Stimulated activated CD4-positive, alpha-beta T cell treated with anti-CD3 and anti-CD28 coated beads, TNF-alpha, amount 100 ng/mL, for 4 hours (primary cell): Measurements from ENCODE around the gene PADI3.

ENCODE experiments used
- DNase-seq, 3 experiments: peaks; one replicate each; pipeline ENCODE4 v3.0.0-alpha.2; 2020; ENCODE audit warnings: low read depth in 3 of 3

Gene PADI3

DNA sequence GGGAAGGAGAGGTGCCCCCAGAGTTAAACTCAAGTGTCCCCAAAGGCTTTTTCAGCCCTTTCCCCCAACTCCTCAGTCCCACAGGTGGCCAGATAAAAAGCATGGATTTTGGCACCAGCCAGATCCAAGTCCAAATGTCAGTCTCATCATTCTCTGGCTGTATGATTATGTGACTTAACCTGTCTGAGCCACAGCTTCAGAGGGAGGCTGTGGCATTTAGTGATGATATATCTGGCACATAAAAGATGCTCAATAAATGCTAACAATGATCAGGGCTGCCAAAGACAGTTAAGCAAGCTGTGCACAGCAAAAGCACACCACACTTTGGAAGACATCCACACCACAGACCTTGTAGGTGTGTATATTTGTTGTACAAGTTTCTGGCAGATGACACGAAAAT, 5.6 kb upstream of the PADI3 start:
- DNase-seq: no peak

DNA sequence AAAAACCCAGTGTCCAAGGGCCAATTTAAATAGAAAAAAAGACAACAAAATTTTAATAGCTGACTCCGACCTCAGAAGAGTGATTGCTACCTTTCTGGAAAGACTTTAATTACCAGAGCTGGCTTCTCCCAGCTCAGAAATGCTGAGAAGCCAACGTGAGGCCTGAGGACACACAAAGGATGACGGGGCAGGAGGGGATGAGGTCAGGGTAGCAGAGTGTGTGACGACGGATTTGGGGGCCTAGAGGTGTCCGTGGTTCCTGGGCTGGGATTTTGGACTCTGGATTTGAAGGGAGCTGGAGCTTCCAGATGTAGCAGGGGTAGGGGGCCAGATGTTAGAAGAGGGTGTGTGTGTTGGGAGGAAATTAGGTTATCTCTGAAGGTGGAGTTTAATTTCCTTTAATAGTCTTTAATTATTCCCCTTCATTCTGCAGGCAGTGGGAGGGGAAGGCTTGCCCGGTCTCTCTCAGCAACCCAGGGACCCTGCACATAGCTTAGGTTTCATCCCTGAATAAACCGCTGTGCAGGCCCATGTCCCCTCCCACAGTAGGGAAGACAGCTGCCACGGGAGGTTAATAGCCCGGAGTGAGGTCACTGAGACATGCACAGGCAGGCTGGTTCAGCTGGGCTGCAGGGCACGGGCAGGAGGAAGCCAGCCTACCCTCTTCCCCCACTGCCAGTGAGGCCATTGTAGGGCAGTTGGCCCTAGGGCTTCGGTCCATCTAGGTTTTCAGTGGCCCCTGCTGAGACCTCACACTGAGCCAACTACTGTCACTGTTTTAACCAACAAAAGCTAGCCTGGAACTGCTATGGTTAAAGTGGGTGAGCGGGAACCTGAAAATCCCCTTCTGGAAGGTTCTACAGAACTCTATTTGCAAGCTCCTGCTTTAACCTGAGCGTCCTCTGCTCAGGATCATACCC, 3.8 kb upstream of the PADI3 start:
- no peak for DNase-seq

DNA sequence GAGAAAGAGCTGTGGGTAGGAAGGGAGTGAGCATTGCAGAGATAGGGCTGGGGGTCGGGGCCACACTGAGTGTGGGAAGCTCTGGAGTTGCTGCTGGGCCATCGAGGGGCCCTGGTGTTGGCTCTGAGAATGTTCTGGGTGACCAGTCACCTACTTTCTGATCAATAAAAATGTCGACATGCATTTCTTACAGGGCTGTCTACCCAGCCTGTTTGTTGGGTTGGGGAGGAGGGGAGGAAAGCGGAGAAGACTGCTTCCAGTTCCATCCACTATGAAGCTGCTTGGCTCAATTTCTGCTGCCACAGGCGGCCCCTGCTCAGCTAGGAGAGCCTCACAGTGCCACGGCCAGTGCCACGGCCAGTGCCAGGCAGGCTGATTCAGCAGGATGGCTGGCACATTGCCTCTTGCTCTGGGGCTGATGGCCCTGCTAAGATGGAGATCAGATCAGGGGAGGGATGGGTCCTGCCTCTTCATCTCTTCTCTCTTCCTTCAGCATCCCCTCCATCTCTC, 3.0 kb upstream of the PADI3 start:
- no peak for DNase-seq

DNA sequence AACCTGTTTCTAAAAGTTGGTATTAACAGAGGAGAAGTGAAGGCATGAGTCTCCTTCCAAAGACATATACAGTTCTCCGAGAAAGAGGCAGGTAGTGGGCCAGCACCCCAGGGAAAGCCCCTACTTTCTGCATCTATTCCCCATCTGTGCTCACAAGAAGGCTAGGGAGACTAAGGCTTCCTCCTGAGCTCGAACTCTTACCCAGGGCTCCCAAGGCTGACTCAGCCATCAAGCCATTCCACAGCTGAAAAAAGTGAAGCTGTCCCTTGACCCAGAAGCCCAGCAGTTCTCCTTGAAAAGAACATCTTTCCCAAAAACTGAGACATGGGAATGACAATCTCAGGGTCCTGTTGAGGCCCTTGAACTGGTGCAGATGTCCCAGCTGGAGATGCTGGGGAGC, 1.9 kb upstream of the PADI3 start:
- DNase-seq: no peak

DNA sequence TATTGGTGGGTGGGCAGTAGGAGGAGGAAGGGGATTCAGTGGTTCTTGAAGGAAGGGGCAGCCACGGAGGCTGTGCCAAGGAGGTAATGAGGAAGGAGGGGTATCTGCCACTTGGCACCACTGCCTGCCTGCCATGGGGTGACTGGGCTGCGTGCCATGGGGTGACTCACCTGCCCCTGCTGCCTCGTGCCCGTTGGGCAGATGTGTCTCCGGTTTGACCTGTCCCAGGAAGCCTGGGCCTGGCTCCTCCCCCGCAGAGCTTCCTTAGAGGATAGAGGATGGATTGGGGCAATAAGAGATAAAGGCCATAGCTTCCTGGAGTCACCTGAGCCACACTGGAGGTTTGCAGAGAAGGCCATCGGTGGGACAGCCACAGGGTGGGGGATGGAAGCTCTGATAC, 1.7 kb downstream of the PADI3 start:
- DNase-seq: no peak

DNA sequence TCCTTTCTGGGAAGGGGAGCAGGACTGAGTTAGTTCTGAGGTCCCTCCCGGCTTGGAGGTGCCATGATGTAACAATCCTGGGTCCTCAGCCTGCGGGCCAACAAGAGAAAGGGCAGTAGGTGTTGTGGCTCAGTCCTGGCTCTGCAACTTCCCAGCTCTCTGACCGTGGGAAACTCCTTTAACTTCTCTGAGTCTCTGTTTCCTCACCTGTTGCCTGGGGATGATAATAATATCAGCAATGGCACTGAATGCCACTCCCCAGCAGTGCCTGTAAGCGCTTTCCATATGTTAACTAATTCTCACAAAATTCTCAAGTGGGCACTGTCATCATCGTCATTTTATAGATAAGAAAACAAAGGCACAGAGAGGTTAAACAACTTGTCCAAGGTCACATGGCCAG, 2.3 kb downstream of the PADI3 start:
- DNase-seq: no peak

DNA sequence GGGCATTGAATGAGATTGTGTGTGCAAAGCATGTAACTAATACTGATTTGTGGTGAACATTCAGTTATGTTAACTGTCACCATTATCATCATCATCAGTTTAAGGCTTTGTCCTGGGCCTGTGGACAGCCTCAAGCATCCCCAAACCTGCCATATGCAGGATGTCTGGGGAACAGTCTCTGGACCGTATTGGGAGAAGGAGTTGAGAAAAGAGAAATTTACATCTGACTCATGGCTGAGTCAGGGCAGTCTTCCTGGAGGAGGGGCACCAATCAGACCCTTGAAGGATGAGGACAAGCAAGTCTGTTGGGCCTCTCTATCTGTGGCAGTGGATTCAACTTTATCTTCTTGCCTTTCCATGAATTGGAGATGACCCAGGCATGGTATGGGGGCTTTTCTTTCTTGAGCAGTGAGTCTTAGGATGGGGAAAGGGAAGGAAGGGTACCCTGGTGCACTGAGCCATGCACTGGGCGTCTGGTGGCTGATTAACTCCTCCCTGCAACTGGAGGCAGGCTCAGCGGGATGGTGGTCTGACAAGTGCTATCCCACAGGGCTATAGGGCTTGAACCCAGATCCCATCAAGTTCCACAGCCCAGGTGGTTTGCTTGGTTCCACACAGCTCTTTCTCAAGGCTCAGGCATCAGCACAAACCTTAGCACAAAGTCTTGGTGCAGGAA, 2.9 kb downstream of the PADI3 start:
- no peak for DNase-seq

DNA sequence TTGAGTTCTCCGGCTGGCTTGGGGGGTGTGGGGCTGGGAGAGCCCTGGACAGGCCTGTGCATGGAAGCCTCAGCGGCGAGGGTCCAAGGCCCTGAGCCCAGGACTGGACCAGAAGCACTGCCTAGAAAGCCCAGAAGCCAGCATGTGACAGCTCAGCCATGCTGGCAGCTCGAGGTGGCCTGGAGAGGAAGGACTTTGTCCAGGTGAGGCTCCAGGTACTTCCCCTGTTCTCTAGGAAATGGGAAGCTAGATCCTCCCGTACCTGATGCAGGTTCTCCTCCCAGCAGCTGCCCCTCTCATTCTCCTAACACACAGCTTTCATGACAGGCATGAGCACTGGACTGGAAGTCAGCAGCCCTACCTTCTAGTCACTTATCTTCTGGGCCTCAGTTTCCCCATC, 6.4 kb downstream of the PADI3 start:
- no peak for DNase-seq

DNA sequence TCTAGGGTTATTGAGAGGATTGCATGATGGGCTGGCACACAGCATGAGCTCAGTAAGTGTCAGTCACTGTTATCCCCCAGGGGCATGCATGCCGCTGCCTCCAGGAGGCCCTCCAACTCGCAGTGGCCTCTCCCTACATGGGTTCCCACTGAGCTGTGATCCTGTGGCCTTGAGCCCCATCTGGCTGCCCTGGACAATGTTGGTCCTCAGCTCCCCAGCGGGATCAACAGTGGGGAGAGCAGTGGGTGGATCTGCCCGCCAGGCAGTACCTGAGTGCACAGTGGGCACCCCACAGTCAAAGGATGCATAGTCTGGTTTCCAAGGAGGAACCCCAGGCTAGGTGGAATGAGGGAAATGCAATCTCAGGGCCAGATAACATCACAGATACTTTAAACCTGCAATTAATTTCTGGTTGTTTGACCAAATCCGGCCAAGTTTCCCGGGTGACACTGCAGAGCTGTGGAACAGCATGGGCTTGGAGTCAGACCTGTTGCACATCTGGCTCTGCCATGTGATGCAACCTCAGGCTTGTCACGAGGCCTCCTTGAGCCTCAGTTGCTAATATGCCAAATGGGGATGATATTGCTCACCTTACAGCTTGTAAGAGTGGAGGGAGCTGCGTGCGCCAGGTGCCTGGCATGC, 9.3 kb downstream of the PADI3 start:
- no peak for DNase-seq

DNA sequence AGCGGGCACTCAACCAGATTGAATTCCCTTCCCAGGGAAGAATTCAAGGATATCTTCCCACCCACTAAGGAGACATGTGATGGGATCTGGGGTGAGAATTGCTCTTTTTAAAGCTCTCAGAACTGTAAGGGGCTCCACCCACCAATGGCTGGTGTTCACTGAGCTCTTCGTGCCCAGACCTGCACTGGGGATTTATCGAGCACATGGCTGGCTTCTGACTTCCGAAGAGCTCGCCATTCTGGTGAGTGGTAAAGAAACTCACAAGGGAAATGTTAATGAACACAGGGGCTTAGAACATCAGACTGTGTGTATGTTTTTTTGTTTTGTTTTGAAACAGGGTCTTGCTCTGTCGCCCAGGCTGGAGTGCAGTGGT, 9.8 kb downstream of the PADI3 start:
- DNase-seq: no peak

DNA sequence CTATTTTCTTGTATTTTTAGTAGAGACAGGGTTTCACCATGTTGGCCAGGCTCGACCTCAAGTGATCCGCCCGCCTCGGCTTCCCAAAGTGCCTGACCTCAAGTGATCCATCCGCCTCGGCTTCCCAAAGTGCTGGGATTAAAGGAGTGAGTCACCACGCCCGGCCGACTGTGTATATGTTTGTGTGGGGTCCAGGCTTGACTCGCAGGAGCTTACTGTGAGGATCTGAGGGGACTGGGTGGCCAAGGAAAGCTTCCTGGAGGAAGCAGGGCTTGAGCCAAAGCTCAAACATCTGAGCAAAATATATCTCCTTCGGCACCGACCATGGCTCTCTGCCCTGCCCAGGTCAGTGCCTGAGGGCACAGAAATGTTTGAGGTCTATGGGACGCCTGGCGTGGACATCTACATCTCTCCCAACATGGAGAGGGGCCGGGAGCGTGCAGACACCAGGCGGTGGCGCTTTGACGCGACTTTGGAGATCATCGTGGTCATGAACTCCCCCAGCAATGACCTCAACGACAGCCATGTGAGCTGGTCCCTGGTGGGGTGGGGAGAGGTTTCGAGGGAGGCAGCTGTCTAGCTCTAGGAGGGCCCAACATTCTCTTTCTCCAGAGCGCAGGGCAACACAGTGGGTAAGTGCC, 10.5 kb downstream of the PADI3 start:
- no peak for DNase-seq

DNA sequence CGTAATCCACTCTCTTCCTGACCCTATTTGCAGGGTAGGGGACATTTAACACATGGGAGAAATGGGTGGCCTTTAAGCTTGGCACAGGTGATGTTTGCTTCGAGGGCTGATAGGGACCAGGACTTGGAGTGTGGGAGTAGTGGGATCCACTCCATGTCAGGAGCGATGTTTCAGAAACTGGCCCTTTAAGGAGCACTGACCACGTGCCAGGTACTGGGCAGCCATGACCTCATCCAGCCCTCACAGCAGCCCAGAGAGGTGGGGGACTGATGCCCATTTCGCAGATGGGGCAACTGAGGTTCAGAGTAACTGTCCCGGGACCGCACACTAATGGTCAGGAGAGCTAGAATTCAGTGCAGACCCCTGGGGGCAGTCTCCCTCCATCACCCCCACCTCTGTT, 11.4 kb downstream of the PADI3 start:
- DNase-seq: no peak

DNA sequence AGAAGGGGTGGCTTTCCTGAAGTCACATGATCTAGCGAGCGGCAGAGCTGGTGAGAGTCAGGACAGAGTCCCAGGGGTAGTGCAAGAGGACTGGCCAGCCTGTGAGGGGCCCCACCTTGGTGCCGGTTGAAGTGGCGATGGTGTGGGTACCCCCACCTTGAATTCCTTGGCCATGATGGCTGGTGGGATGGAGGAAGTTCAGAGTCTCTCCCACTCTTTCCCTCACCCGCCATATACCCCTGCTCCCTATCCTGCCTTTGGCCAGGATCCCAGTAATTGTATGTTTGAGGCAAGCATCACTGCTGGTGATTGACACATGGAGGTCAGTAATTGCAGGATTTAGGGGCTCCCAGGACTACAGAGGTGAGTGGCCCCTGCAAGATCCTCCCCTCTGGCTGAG, 11.8 kb downstream of the PADI3 start:
- DNase-seq: no peak

DNA sequence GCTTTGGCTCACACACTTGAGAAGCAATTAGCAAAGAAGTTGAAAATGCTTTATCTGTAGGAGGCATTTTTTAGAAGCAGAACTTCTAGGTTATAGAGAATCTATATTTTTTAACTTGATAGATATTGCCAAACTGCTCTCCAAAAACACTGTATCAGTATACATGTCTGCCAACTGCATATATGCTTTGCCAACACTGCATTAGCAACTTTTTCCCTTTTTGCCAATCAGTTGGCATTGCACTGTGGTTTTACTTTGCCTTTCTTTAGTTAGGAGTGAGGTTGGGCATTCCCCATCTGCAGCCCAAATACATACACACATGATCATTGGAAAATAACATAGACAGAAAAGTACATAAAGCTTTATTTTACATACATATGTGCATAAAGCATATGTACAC, 15.0 kb downstream of the PADI3 start:
- DNase-seq: no peak

DNA sequence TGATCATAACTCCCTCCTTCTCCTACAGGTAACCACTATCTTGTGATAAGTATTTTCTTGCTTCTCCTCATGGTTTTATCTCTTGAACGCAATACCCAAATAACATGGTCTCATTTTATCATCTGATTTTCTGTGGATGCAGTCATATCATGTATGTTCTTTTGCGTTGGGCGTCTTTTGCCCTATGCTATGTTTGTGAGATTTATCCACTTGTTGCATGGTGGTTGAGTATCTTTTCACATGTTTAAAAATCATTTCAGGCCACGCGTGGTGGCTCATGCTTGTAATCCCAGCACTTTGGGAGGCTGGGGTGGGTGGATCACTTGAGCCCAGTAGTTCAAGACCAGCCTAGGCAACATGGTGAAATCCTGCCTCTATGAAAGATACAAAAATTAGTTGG, 15.6 kb downstream of the PADI3 start:
- DNase-seq: no peak

DNA sequence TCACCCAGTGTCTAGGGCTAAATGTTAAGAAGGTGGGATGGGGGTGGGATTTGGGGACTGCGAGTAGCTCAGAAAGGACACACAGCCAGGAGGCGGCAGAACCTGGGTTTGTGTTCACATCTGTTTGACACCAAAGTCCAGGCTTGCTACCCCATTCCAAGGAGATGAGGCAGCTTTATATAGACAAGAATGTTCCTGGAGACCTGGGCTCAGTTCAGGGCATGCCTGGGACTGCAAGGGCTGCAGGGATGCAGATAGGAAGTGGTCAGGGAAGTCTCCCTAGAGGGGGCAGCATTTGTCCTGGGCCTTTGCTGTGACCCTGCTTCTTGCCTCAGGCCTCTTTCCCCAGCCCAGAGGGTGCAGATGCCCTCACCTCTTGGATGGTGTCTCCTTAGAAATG, 16.3 kb downstream of the PADI3 start:
- DNase-seq: no peak

DNA sequence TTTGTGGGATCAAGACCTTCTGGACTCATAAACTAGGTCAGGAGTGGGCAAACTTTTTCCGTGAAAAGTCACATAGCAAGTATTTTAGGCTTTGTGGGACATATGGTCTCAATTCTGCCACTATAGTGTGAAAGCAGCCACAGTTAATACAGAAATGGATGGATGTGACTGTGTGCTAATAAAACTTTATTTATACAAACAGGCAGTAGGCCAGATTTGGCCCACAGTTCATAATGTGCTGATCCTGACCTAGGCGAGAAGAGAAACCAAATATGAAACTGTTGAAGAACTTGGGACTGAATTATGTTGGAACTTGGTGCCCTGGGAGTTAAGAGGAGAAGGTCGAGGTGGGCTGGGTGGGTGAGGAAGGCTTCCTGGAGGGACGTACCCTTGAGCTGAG, 17.1 kb downstream of the PADI3 start:
- no peak for DNase-seq

DNA sequence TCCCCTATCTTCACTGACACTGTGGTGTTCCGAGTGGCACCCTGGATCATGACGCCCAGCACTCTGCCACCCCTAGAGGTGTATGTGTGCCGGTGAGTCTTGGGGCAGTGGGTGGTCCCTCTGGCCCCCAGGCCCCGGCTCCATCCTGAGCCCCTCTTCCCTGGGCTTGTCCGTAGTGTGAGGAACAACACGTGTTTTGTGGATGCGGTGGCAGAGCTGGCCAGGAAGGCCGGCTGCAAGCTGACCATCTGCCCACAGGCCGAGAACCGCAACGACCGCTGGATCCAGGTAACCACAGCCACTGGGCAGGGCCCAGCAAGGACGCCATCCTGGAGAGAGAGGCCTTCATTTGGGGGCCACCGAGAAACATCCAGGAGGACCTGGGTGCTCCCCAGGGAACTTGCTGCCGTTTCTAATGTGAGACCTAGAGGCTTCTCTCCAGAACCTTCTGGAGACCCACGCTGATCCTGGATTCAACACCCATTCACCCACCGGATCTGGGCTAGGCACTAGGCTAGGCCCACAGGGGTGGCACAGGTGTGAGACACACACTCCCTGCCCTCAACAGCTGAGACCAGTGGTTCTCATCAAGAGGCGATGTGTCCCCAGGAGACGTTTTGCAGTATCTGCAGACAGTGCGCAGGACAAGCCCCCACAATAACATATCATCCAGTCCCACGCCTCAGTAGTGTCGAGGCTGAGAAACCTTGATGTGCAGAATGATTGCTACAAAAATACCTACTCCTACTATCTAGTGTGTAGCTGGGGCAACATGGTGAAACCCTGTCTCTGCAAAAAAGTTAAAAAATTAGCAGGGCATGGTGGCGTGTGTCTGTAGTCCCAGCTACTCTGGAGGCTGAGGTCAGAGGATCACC, 22.2 kb downstream of the PADI3 start:
- DNase-seq: no peak

DNA sequence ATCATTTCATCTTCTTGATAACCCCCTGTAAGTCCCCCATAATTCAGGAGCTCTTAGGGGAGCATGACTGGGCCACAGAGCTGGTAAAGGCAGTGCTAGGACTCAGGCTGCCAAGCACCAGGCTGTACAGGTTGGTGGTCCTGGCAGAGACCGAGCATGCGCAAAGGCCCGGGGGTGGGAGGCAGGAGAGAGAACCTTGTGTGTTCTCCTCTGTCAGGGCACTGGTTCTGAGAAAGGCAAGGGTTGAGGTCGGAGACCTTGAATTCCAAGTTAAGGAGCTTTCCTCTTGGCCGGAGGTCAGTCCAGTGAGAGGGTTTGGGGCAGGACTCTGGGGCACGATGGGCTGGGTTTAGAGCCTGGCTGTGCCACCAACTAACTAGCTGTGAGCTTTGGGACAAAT, 23.2 kb downstream of the PADI3 start:
- no peak for DNase-seq

DNA sequence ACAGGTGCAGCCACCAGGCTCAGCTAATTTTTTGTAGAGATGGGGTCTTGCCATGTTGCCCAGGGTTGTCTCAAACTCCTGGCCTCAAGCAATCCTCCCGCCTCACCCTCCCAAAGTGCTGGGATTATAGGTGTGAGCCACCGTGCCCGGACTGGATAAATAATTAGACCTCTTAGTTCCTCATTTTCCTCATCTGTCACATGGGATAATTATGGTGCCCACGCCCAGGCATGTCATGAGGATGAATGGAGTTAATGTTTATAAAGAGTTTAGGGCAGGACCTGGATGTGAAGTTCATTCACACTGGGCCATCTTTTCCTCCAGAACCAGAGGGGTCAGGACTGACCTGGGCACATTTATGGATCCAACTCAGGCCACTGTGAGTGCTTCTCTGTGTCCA, 23.7 kb downstream of the PADI3 start:
- DNase-seq: no peak

DNA sequence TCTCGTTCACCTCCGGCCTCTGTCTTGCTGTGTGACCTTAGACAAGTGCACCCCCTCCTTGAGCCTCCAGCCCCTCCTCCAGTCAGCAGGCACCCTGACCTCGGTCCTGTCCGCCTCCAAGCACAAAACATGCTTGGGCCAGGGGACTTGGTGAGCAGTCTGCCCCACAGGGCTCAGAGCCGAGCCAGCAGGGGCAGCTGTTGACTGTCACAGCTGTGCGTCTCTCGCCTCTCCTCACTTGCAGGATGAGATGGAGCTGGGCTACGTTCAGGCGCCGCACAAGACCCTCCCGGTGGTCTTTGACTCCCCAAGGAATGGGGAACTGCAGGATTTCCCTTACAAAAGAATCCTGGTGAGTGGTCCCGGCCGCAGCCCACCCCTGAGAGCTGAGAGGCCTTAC, 24.2 kb downstream of the PADI3 start:
- no peak for DNase-seq
